ENCODE data around the gene SH3GL1. TPM values are rescaled to one million over a fixed set of nuclear protein-coding genes. Genes with fewer than 3 reads are reported as not detected.
"Not testable (repeated sequence)": the region's sequence is repeated elsewhere in the genome, so short reads cannot be mapped to it uniquely, and the experiment has no call there.

The SH3GL1 gene
- total RNA-seq, 1 donor from 2014 or later: 95.3 TPM

DNA sequence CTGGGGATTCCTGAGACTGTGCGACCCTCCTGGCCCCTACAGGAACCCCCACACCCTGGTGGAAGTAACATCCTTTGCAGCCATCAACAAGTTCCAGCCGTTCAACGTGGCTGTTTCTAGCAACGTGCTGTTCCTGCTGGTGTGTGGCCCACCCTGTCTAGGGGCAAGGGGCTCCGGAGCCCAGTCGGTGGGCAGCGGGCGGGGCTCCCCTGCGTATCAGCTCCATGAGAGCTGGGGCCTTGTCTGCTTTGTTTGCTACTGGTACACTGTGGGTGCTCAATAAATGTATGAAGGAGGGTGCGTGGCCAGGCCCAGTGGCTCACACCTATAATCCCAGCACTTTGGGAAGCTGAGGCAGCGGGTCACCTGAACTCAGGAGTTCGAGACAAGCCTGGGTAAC lies 46.1 kb downstream of the SH3GL1 start:
- H3K36me3 Mint-ChIP-seq (ENCODE audit: low read depth): no peaks in the 10 kb centered on the region
- no peak overlapping the region for H3K4me3 Mint-ChIP-seq
- H3K27me3 Mint-ChIP-seq (ENCODE audit: low read depth): no peaks in the 10 kb centered on the region
- H3K4me1 Mint-ChIP-seq: no peaks in the 10 kb centered on the region
- no peak overlapping the region for H3K27ac Mint-ChIP-seq (ENCODE audit: unreplicated experiment)
- TF ChIP-seq, protein P1, sequence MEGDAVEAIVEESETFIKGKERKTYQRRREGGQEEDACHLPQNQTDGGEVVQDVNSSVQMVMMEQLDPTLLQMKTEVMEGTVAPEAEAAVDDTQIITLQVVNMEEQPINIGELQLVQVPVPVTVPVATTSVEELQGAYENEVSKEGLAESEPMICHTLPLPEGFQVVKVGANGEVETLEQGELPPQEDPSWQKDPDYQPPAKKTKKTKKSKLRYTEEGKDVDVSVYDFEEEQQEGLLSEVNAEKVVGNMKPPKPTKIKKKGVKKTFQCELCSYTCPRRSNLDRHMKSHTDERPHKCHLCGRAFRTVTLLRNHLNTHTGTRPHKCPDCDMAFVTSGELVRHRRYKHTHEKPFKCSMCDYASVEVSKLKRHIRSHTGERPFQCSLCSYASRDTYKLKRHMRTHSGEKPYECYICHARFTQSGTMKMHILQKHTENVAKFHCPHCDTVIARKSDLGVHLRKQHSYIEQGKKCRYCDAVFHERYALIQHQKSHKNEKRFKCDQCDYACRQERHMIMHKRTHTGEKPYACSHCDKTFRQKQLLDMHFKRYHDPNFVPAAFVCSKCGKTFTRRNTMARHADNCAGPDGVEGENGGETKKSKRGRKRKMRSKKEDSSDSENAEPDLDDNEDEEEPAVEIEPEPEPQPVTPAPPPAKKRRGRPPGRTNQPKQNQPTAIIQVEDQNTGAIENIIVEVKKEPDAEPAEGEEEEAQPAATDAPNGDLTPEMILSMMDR (conservative IDR thresholded peaks at IDR 0.05): no peak
- H3K9me3 Mint-ChIP-seq: no peaks in the 10 kb centered on the region
- no peak for DNase-seq (ENCODE audit: low read depth, low spot score)

DNA sequence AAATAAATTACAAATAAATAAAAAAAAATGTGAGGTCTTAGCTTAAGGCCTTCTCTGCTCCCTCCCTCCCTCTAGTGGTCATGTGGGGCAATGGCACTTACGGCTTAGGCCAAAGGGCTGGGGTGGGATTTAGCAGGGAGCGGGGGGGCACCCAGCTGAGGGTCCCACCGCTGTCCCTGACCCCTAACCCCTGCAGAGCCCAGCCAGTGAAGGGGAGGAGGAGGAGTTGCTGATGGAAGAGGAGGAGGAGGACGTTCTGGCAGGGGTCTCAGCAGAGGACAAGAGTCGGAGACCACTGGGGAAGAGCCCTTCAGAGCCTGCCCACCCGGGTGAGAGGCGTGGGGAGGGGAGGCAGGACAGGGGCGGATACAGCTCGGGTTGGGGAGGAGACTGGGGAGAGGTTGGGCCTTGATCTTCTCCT lies 47.6 kb downstream of the SH3GL1 start:
- TF ChIP-seq, protein P1 (conservative IDR thresholded peaks at IDR 0.05): peak; percentile 95
- DNase-seq (ENCODE audit: low read depth, low spot score): peak; percentile 72
- no peaks in the 10 kb centered on the region for H3K9me3 Mint-ChIP-seq
- H3K36me3 Mint-ChIP-seq (ENCODE audit: low read depth): no peaks in the 10 kb centered on the region
- peak overlapping the region; percentile 67 for H3K27ac Mint-ChIP-seq (ENCODE audit: unreplicated experiment)
- H3K4me3 Mint-ChIP-seq: peak overlapping the region; percentile 78
- H3K4me1 Mint-ChIP-seq: no peaks in the 10 kb centered on the region
- H3K27me3 Mint-ChIP-seq (ENCODE audit: low read depth): no peaks in the 10 kb centered on the region

- Mint-ChIP-seq H3K4me3 (no peak overlapping the region), H3K4me1 (no peaks in the 10 kb centered on the region), H3K9me3 (no peaks in the 10 kb centered on the region), H3K27ac (ENCODE audit: unreplicated experiment) (no peak overlapping the region), H3K36me3 (ENCODE audit: low read depth) (peaks cover 3% of the 10 kb centered on the region), H3K27me3 (ENCODE audit: low read depth) (no peaks in the 10 kb centered on the region)
- TF ChIP-seq, protein P1 (conservative IDR thresholded peaks at IDR 0.05): no peak
- no peak for DNase-seq (ENCODE audit: low read depth, low spot score)
Observed at GRCh38 chr19:4350726-4351125, 49.6 kb downstream of the SH3GL1 start.

DNA sequence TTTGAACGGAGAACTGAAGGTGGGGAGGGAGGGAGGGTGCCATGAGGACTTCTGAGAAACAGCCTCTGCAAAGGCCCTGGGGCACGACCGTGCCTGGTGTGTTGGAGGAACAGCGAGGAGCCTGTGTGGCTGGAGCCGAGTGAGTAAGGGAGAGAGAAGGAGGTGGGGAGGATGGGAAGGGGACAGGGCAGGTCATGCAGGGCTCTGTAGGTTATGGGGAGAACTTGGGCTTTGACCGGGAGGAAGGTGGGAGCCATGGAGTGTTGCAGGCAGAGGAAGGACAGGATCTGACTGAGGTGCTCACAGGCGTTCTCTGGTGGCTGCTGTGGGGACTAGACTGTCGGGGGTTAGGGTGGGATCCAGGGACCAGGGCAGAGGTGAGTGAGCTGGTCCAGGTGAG lies 50.2 kb downstream of the SH3GL1 start:
- H3K4me1 Mint-ChIP-seq: peaks cover 4% of the 10 kb centered on the region
- H3K27ac Mint-ChIP-seq (ENCODE audit: unreplicated experiment): no peak overlapping the region
- no peak for DNase-seq (ENCODE audit: low read depth, low spot score)
- TF ChIP-seq, protein P1 (conservative IDR thresholded peaks at IDR 0.05): no peak
- no peak overlapping the region for H3K4me3 Mint-ChIP-seq
- peaks cover 5% of the 10 kb centered on the region for H3K36me3 Mint-ChIP-seq (ENCODE audit: low read depth)
- no peaks in the 10 kb centered on the region for H3K9me3 Mint-ChIP-seq
- no peaks in the 10 kb centered on the region for H3K27me3 Mint-ChIP-seq (ENCODE audit: low read depth)

DNA sequence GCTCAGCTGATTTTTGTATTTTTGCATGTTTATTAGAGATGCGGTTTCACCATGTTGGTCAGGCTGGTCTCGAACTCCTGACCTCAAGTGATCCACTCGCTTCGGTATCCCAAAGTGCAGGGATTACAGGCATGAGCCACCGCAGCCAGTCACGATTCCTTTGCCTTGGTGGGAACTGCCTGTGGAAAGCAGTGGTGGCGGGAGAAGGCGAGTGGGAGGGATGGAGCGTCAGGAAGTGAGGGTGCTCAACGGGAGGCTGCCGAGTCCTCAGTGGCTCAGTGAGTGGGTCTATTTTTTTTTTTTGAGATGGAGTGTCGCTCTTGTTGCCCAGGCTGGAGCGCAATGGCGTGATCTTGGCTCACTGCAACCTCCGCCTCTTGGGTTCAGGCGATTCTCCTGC lies 51.1 kb downstream of the SH3GL1 start:
- DNase-seq (ENCODE audit: low read depth, low spot score); H3K27ac Mint-ChIP-seq (ENCODE audit: unreplicated experiment); H3K4me3 Mint-ChIP-seq; H3K36me3 Mint-ChIP-seq (ENCODE audit: low read depth); H3K4me1 Mint-ChIP-seq; H3K27me3 Mint-ChIP-seq (ENCODE audit: low read depth); H3K9me3 Mint-ChIP-seq: not testable (repeated sequence)

- Mint-ChIP-seq H3K9me3 (no peaks in the 10 kb centered on the region), H3K36me3 (ENCODE audit: low read depth) (peaks cover 5% of the 10 kb centered on the region), H3K4me3 (peak overlapping the region; percentile 27), H3K27ac (ENCODE audit: unreplicated experiment) (no peak overlapping the region), H3K4me1 (peaks cover 10% of the 10 kb centered on the region), H3K27me3 (ENCODE audit: low read depth) (peaks cover 3% of the 10 kb centered on the region)
- TF ChIP-seq, protein P1 (conservative IDR thresholded peaks at IDR 0.05): no peak
- DNase-seq (ENCODE audit: low read depth, low spot score): no peak
Observed at GRCh38 chr19:4347521-4347920, 52.8 kb downstream of the SH3GL1 start.
